Measurements from ENCODE around the gene C1orf210.

The C1orf210 gene

GRCh38 chr1:43305926-43306687, 20.7 kb upstream of the C1orf210 start:
- no peaks in the 10 kb centered on the region for H3K36me3 Mint-ChIP-seq
- H3K9me3 Mint-ChIP-seq (ENCODE audit: low read depth): no peaks in the 10 kb centered on the region
- no peak overlapping the region for H3K4me3 Mint-ChIP-seq
- H3K4me1 Mint-ChIP-seq (ENCODE audit: low read depth): no peaks in the 10 kb centered on the region
- no peaks in the 10 kb centered on the region for H3K27me3 Mint-ChIP-seq
- H3K27ac Mint-ChIP-seq: no peak overlapping the region

GRCh38 chr1:43305461-43305860, 20.1 kb upstream of the C1orf210 start:
- H3K9me3 Mint-ChIP-seq (ENCODE audit: low read depth): no peaks in the 10 kb centered on the region
- no peak overlapping the region for H3K27ac Mint-ChIP-seq
- H3K36me3 Mint-ChIP-seq: no peaks in the 10 kb centered on the region
- no peaks in the 10 kb centered on the region for H3K27me3 Mint-ChIP-seq
- H3K4me1 Mint-ChIP-seq (ENCODE audit: low read depth): no peaks in the 10 kb centered on the region
- H3K4me3 Mint-ChIP-seq: no peak overlapping the region

- no peaks in the 10 kb centered on the region for H3K9me3 Mint-ChIP-seq (ENCODE audit: low read depth)
- H3K36me3 Mint-ChIP-seq: no peaks in the 10 kb centered on the region
- H3K27ac Mint-ChIP-seq: no peak overlapping the region
- no peaks in the 10 kb centered on the region for H3K4me1 Mint-ChIP-seq (ENCODE audit: low read depth)
- H3K27me3 Mint-ChIP-seq: no peaks in the 10 kb centered on the region
- H3K4me3 Mint-ChIP-seq: no peak overlapping the region
These were observed 19.5 kb upstream of the C1orf210 start for GRCh38 chr1:43304771-43305300.

- Mint-ChIP-seq H3K4me1 (ENCODE audit: low read depth) (no peaks in the 10 kb centered on the region), H3K4me3 (no peak overlapping the region), H3K36me3 (no peaks in the 10 kb centered on the region), H3K27me3 (no peaks in the 10 kb centered on the region), H3K27ac (no peak overlapping the region), H3K9me3 (ENCODE audit: low read depth) (no peaks in the 10 kb centered on the region)
These were observed 18.9 kb upstream of the C1orf210 start for GRCh38 chr1:43304314-43304681.

- Mint-ChIP-seq H3K4me1 (ENCODE audit: low read depth) (no peaks in the 10 kb centered on the region), H3K36me3 (no peaks in the 10 kb centered on the region), H3K27me3 (no peaks in the 10 kb centered on the region), H3K4me3 (no peak overlapping the region), H3K9me3 (ENCODE audit: low read depth) (no peaks in the 10 kb centered on the region), H3K27ac (no peak overlapping the region)
These were observed 18.3 kb upstream of the C1orf210 start for GRCh38 chr1:43303471-43304313.

- H3K36me3 Mint-ChIP-seq: no peaks in the 10 kb centered on the region
- no peaks in the 10 kb centered on the region for H3K27me3 Mint-ChIP-seq
- no peak overlapping the region for H3K27ac Mint-ChIP-seq
- H3K4me3 Mint-ChIP-seq: no peak overlapping the region
- no peaks in the 10 kb centered on the region for H3K4me1 Mint-ChIP-seq (ENCODE audit: low read depth)
- no peaks in the 10 kb centered on the region for H3K9me3 Mint-ChIP-seq (ENCODE audit: low read depth)
These were observed 17.5 kb upstream of the C1orf210 start for GRCh38 chr1:43302721-43303470.

- no peaks in the 10 kb centered on the region for H3K27me3 Mint-ChIP-seq
- H3K9me3 Mint-ChIP-seq (ENCODE audit: low read depth): no peaks in the 10 kb centered on the region
- H3K4me1 Mint-ChIP-seq (ENCODE audit: low read depth): no peaks in the 10 kb centered on the region
- no peak overlapping the region for H3K27ac Mint-ChIP-seq
- no peak overlapping the region for H3K4me3 Mint-ChIP-seq
- H3K36me3 Mint-ChIP-seq: no peaks in the 10 kb centered on the region
These were observed 16.8 kb upstream of the C1orf210 start for GRCh38 chr1:43302201-43302600.

- Mint-ChIP-seq H3K4me3 (no peak within 1 kb of the TSS), H3K4me1 (ENCODE audit: low read depth) (peaks cover 8% of the 10 kb centered on the region), H3K27me3 (no peaks in the 10 kb centered on the region), H3K27ac (no peak within 1 kb of the TSS), H3K9me3 (ENCODE audit: low read depth) (no peaks in the 10 kb centered on the region), H3K36me3 (no peaks in the 10 kb centered on the region)
These were observed 15.2 kb upstream of the C1orf210 start, which contains the start of gene TIE1 for GRCh38 chr1:43300378-43301094. Gene TIE1 (plus strand): TSS chr1:43300982. CDS start chr1:43301072, 90 bp downstream.

GRCh38 chr1:43299101-43299500, 13.7 kb upstream of the C1orf210 start:
- Mint-ChIP-seq H3K4me3 (no peak overlapping the region), H3K27ac (no peak overlapping the region), H3K36me3 (no peaks in the 10 kb centered on the region), H3K27me3 (no peaks in the 10 kb centered on the region), H3K4me1 (ENCODE audit: low read depth) (peaks cover 11% of the 10 kb centered on the region), H3K9me3 (ENCODE audit: low read depth) (no peaks in the 10 kb centered on the region)

GRCh38 chr1:43298055-43298454, 12.7 kb upstream of the C1orf210 start:
- no peak overlapping the region for H3K27ac Mint-ChIP-seq
- H3K36me3 Mint-ChIP-seq: no peaks in the 10 kb centered on the region
- no peaks in the 10 kb centered on the region for H3K9me3 Mint-ChIP-seq (ENCODE audit: low read depth)
- peaks cover 11% of the 10 kb centered on the region for H3K4me1 Mint-ChIP-seq (ENCODE audit: low read depth)
- H3K4me3 Mint-ChIP-seq: no peak overlapping the region
- H3K27me3 Mint-ChIP-seq: no peaks in the 10 kb centered on the region

GRCh38 chr1:43296207-43296606, 10.8 kb upstream of the C1orf210 start:
- no peak overlapping the region for H3K4me3 Mint-ChIP-seq
- no peak overlapping the region for H3K27ac Mint-ChIP-seq
- no peaks in the 10 kb centered on the region for H3K27me3 Mint-ChIP-seq
- H3K36me3 Mint-ChIP-seq: no peaks in the 10 kb centered on the region
- H3K4me1 Mint-ChIP-seq (ENCODE audit: low read depth): peaks cover 11% of the 10 kb centered on the region
- no peaks in the 10 kb centered on the region for H3K9me3 Mint-ChIP-seq (ENCODE audit: low read depth)

GRCh38 chr1:43294761-43295160, 9.4 kb upstream of the C1orf210 start:
- H3K27me3 Mint-ChIP-seq: no peaks in the 10 kb centered on the region
- no peak overlapping the region for H3K27ac Mint-ChIP-seq
- no peaks in the 10 kb centered on the region for H3K36me3 Mint-ChIP-seq
- H3K9me3 Mint-ChIP-seq (ENCODE audit: low read depth): no peaks in the 10 kb centered on the region
- peaks cover 11% of the 10 kb centered on the region for H3K4me1 Mint-ChIP-seq (ENCODE audit: low read depth)
- H3K4me3 Mint-ChIP-seq: no peak overlapping the region

GRCh38 chr1:43293896-43294760, 8.7 kb upstream of the C1orf210 start:
- no peaks in the 10 kb centered on the region for H3K9me3 Mint-ChIP-seq (ENCODE audit: low read depth)
- H3K36me3 Mint-ChIP-seq: no peaks in the 10 kb centered on the region
- no peak overlapping the region for H3K4me3 Mint-ChIP-seq
- no peak overlapping the region for H3K27ac Mint-ChIP-seq
- peaks cover 11% of the 10 kb centered on the region for H3K4me1 Mint-ChIP-seq (ENCODE audit: low read depth)
- no peaks in the 10 kb centered on the region for H3K27me3 Mint-ChIP-seq
